CD1c-positive myeloid dendritic cell (primary cell): Measurements from ENCODE around the gene PRKCZ.
"Not testable (repeated sequence)": the region's sequence is repeated elsewhere in the genome, so short reads cannot be mapped to it uniquely, and the experiment has no call there.

ENCODE experiments used
- DNase-seq: peaks from one replicate; pipeline ENCODE4 v3.0.0-alpha.2; 2016; ENCODE audit errors: extremely low spot score

The PRKCZ gene

DNA sequence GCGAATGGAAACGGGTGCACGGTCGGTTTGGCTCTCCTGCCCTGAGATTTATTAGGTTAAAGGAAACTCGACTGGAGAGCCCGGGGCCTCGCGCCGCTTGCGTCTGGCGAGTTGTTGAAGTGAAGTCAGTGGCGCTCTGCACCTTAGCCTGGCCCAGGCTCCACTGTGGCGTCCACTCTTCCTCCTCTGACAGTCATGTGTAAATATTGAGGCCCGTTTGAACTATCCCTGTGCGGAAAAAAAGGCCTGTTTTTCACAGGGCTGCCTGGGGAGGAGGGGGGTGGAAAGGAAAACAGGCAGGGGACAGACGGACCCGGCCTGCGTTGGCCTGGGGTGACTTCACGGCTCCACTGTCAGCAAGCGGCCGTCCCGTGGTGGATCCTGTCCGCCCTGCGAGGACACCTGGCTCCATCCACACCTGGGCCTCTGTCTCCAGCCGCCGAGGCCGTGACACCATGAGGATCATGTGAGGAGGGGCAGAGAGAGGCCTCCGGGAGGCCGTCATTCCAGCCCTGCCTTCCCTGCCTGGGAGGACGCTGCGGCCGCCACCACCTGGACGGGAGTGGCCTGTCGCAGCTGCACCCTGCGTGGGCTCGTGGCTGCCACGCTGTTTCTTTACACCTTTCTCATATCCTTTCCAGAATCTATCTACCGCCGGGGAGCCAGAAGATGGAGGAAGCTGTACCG is 84.6 kb downstream of the PRKCZ start:
- DNase-seq: no peak

GRCh38 chr1:2135441-2135841 is 85.2 kb downstream of the PRKCZ start:
- DNase-seq: peak; percentile 46

GRCh38 chr1:2135941-2136340 is 85.7 kb downstream of the PRKCZ start:
- DNase-seq: no peak

DNA sequence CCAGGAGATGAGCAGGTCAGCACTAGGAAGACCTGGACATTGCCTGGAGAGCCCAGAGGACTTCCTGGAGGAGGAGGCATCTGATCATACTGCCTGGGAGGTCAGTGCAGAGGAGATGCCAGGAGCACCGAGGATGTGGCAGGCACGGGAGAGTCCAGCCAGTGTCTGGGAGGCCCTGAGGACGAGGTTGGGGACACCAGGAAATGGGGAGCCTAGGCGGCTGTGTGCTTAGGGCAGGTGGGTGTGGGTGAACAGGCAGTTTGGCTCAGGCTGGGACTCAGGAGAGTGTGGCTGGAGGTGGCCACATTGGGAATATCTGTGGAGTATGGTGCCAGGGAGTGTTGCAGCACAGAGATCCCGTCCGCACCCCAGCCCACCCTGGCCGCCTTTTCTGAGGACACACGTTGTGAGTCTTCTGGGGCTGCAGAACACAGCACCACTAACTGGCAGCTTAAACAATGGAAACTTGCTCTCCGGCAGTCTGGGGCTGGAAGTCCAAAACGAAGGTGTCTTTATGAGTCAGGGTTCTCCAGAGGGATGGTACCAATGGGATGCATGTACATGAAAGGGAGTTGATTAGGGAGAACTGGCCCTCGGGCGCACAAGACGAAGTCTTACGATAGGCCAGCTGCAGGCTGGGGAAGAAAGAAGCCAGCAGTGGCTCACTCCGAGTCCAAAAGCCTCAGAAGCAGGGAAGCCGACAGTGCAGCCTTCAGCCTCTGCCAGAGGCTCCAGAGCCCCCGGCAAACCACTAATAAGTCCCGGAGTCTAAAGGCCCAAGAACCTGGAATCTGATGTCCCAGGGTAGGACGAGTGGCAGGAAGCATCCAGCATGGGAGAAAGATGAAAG is 86.4 kb downstream of the PRKCZ start:
- no peak for DNase-seq

- DNase-seq: no peak
These were observed 87.3 kb downstream of the PRKCZ start for GRCh38 chr1:2137257-2138121.

DNA sequence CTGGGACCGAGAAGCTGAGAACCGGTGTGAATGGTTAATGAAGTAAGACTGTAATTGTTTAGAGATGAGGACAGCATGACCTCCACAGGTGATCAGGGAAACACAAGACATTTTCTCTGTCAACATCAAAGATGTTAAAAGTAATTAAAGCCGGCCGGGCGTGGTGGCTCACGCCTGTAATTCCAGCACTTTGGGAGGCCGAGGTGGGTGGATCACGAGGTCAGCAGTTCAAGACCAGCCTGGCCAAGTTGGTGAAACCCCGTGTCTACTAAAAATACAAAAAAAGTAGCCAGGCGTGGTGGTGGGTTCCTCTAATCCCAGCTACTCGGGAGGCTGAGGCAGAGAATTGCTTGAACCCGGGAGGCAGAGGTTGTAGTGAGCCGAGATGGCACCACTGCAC is 88.9 kb downstream of the PRKCZ start:
- not testable (repeated sequence) for DNase-seq

GRCh38 chr1:2141025-2141424 is 90.8 kb downstream of the PRKCZ start:
- no peak for DNase-seq

GRCh38 chr1:2143814-2144500 is 93.7 kb downstream of the PRKCZ start:
- no peak for DNase-seq

DNA sequence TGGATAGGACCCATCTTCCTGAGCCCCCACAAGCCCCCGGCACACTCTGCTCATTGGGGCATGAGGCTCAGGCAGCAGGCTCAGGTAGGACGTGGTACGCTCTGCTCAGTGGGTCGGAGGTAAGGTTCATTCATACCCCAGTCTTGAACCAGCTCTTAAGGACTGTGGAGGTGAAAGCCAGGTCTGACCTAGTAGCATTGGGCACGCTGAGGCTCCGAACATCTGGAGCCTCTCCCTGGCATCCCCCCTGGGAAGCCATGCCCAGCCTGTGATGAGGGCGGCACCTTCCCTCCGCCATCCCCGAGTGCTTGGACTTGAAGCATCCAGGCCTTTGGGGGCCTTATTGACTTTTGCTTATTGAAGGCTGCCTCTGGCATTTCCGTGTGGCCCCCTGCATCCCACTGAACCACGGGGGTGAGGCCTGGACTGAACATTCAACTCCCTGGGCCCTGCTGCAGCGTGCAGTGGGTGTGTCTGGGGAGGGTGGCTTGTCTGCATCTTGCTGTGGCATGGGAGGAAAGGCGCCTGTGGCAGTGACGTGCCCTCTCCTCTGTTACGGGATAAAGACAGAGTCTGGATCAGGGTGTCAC is 94.4 kb downstream of the PRKCZ start:
- DNase-seq: no peak

GRCh38 chr1:2145946-2146835 is 96.0 kb downstream of the PRKCZ start:
- DNase-seq: peak; percentile 9

- no peak for DNase-seq
These were observed 96.8 kb downstream of the PRKCZ start for GRCh38 chr1:2146836-2147517.

DNA sequence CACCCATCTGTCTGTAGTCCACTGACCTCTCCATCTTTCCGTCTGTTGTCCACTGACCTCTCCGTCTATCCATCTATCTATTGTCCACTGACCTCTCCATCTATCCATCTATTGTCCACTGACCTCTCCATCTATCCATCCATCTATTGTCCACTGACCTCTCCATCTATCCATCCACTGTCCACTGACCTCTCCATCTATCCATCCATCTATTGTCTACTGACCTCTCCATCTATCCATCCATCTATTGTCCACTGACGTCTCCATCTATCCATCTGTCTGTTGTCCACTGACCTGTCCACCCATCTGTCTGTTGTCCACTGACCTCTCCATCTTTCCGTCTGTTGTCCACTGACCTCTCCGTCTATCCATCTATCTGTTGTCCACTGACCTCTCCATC is 97.7 kb downstream of the PRKCZ start:
- DNase-seq: not testable (repeated sequence)

DNA sequence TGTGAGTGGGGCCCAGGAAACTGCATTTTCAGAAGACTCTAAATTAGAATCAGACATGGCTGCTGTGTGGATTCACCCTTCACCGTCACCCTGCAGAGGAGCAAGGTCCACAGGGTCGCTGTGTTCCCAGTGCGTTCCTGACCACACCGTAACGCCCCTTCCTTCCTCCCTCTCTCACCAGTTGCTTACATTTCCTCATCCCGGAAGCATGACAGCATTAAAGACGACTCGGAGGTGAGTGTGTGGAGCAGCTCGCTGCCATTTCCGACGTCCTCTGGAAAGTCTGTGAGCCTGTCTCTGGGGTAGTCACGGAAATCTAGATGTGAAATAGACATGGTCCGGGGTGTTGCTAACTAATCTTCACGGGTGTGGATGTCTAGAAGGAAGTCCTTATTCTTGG is 98.5 kb downstream of the PRKCZ start:
- DNase-seq: peak; percentile 43

- peak; percentile 31 for DNase-seq
These were observed 100.6 kb downstream of the PRKCZ start for GRCh38 chr1:2150801-2151200.

DNA sequence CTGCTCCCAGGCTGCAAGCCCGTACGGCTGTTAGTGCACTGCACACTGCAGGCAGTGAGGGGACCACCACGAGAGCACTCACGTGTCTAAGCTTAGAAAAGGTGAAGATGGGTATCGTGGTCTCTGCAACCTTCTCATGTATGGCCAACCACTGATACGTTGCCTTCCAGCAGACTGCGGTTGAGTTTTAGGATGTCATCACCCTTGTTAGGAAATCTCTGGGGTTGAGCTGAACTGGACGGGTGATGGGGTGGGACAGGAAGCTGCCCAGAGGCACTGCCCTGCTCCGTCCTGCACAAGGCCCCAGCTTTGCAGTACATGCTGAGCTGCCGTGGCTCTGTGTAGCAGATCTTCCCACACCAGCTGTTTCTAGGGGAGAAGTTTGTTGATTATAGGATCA is 101.0 kb downstream of the PRKCZ start:
- DNase-seq: peak; percentile 60

DNA sequence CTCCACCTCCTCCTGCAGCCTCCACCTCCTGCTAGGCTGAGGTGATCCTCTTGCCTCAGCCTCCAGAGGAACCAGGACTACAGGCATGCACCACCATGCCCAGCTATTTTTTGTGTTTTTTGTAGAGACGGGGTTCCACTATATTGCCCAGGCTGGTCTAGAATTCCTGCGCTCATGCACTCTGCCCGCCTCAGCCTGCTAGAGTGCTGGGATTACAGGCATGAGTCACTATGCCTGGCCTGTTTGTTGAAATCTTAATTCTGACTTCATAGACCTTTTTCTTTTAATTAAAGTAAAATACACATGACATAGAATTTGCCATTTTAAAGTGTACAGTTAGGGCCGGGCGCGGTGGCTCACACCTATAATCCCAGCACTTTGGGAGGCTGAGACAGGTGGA is 101.7 kb downstream of the PRKCZ start:
- DNase-seq: no peak

DNA sequence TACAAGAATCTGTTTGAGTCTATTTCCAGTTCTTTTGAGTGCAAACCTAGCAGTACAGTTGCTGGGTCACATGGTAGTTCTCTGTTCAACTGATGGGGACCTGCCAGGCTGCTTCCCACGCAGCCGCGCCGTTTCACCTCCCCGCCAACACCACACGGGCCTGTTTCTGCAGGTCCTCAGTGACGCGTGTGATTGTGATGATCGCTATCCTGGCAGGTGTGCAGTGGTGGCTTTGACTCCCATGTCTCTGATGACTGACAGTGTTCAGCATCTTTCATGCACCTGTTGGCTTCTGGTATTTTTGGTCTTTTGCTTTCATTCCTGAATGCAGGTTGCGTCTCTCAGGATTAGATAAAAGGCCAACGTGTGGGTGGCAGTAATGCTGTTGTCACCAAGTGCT is 102.7 kb downstream of the PRKCZ start:
- no peak for DNase-seq

GRCh38 chr1:2154022-2154421 is 103.8 kb downstream of the PRKCZ start:
- no peak for DNase-seq

- DNase-seq: no peak
These were observed 105.0 kb downstream of the PRKCZ start for GRCh38 chr1:2155147-2155598.

GRCh38 chr1:2155788-2156187 is 105.6 kb downstream of the PRKCZ start:
- no peak for DNase-seq
